Prostate gland (tissue), 2 donors: ENCODE data around the gene CAMK2D.

Source experiments
- CTCF ChIP-seq, 4 experiments: fragments of 200-600 bp in 2 of 4; fragments of 450-650 bp in 2 of 4; sonication (generic) in 2 of 4; IDR thresholded peaks; 1 replicate in 3 of 4; 2 replicates in 1 of 4; pipeline ENCODE4 v1.5.1; 2016 to 2019; ENCODE audit warnings: antibody characterized with exemption in 4 of 4, mild to moderate bottlenecking in 2 of 4, moderate library complexity in 2 of 4
- POLR2A ChIP-seq: fragments of 450-650 bp; IDR thresholded peaks from one replicate; pipeline ENCODE4 v1.6.1; 2016; ENCODE audit warnings: antibody characterized with exemption, mild to moderate bottlenecking

GRCh38 chr4:113420938-113421337, 340.6 kb downstream of the CAMK2D start:
- TF ChIP-seq CTCF (IDR thresholded peaks at IDR 0.05) (no peak), POLR2A (no peak)
